Motor neuron (in vitro differentiated cells): Measurements from ENCODE around the gene FIBCD1. TPM values are rescaled to one million over a fixed set of nuclear protein-coding genes. Genes with fewer than 3 reads are reported as not detected.

Experiments used
- ATAC-seq, 8 experiments: fragments of 200-7000 bp; cut with Tn5 transposase; replicated peaks in 6 of 8; 2 replicates each; pipeline ENCODE4 v1.8.0; 2021; ENCODE audit warnings: mild to moderate bottlenecking in 8 of 8, moderate library complexity in 8 of 8
- H3K27ac ChIP-seq, 2 donors: fragments of 250-450 bp; sonication (Bioruptor Pico); 2 replicates each; pipeline ENCODE4 v1.9.0; 2021; ENCODE audit warnings: antibody characterized with exemption in 2 of 2, mild to moderate bottlenecking in 2 of 2, moderate library complexity in 1 of 2
- H3K4me1 ChIP-seq, 2 donors: fragments of 250-450 bp; sonication (Bioruptor Pico); replicated peaks in 1 of 2; 2 replicates each; pipeline ENCODE4 v1.6.1; 2021; ENCODE audit warnings: antibody characterized with exemption in 2 of 2, mild to moderate bottlenecking in 2 of 2, moderate library complexity in 1 of 2
- H3K4me3 ChIP-seq, 5 donors: fragments of 250-450 bp; sonication (Bioruptor Pico); 2 replicates each; pipeline ENCODE4 v1.9.0; 2021; ENCODE audit warnings: antibody characterized with exemption in 5 of 5, mild to moderate bottlenecking in 5 of 5, moderate library complexity in 4 of 5
- WGBS, 10 experiments: fragments of 450-650 bp; shearing (Covaris generic); methylation state at CpG; one replicate each; pipeline ENCODE4 v1.0.0; 2022; 5-methylcytosine and 5-hydroxymethylcytosine counted together
- in situ Hi-C, 9 experiments: fragments of 400-800 bp; cut with MboI; loops; one replicate each; pipeline ENCODE4 v1.15.0; 2021; ENCODE audit warnings: low sequenced_read_pairs in 9 of 9, low pct_unique_long_range_greater_than_20kb in 2 of 9; ENCODE audit not compliant: unreplicated experiment in 9 of 9
- total RNA-seq, 8 experiments: library from RNA; unstranded; fragments of 300-600 nt; gene quantifications; 2 replicates each; pipeline versions ENCODE4 v1.2.3 to v1.2.4, GENCODE V29; 2022

Gene FIBCD1
- total RNA-seq, 8 experiments from 2014 or later, result 0.40 to 2.4 (median 0.54) TPM

DNA sequence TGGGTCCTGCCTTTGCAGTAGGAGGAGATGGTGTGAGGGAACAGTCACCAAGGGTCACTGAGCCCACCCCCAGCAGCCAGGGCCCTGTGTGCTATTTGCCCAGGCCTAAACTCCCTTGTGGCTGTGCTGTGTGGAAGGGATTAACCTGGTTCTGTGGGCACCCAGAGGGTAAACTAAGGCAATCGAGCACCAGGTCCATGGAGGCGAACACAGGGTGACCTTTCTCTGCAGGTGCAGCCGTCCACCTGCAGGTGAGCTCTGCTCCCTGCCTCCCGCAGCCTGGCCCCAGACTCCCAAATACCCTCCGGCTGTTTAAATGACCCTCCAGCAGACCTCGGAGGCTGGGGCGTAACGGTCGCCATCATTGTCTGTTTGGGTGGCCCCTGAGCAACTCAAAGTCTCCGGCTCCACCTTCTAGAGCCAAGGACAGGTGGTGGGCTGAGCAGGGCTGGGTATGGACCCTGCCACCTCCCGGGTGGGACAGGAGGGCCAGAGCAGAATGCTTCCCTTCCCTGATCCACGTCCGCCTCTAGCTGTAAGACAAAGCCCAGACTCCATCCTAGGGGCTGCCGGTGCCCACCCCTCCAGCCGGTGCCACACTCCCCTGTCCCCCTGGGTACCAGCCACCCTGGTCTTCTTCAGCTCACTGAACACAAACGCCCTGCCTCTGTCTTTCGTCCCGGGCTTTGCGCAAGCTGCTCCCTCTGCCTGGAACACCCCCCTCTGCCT lies 34.1 kb upstream of the FIBCD1 start:
- Histone ChIP-seq H3K27ac (peak overlapping the region; percentile 41 to 62), H3K4me1 (peaks cover 7 to 16% of the 10 kb centered on the region in 2 donors), H3K4me3 (no peak overlapping the region)
- WGBS, 10 experiments, result 59 to 80% methylated on average over 1 to 11 of the region's 19 CpGs; no CpG with 5 or more reads in 8 of the 10 experiments
- peak in 1 of 8 experiments; percentile 2 for ATAC-seq
- in situ Hi-C loops, result no loop called here

DNA sequence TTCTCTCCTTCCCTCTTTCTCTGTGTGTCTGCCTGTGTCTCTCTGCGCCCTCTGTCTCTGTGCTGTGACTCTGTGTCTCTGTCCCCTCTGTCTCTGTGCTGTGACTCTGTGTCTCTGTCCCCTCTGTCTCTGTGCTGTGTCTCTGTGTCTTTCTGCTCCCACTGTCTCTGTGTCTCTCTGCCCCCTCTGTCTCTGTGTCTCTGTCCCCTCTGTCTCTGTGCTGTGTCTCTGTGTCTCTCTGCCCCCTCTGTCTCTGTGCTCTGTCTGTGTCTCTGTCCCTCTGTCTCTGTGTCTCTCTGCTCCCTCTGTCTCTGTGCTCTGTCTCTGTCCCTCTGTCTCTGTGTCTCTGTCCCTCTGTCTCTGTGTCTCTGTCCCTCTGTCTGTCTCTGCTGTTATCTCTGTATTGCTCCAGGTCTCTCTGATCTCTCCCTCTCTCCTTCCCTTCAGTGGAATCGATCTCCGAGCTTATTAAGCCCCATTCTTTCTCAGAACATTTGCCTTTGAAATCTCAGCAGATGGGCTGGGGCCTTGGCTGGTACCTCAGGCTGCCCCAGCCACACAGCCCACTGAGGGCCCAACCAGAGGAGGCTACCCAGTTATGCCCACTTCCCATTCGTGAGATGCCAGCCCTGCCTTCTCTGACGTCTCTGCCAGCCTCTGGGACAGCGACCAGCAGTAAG lies 33.4 kb upstream of the FIBCD1 start:
- Histone ChIP-seq H3K4me1 (peaks cover 7 to 16% of the 10 kb centered on the region in 2 donors), H3K27ac (peak overlapping the region in 1 of 2 donors; percentile 41), H3K4me3 (no peak overlapping the region)
- ATAC-seq, result no peak
- whole genome bisulfite sequencing, 10 experiments, result 33 to 100% (median 75%) methylated on average over 1 to 4 of the region's 6 CpGs; no CpG with 5 or more reads in 2 of the 10 experiments
- in situ Hi-C loops, result no loop called here

DNA sequence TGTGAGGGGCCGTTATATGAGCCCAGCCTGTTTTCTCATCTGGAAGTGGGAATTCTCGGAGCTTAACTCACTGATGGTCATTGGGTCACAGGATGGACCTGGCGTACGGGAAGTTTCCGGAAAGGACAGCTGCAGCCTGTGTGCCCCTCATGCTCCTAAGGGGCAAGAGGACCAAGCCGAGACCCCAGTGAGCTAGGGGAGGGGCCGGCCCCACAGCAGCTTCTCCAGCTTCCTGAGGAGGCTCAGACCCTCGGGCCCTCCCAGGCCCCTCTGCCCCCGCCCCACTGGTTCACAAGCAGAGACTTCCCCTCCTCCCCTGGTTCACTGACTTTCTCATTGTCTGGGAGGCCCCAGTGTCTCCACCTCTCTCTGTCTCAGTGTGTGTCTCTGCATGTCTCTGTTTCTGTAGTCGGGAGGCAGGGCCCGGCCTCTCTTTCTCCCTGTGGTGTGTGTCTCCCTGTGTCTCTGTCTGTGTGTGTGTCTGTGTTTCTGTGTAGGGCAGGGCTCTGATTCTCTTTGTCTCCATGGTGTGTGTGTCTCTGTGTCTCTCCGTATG lies 32.3 kb upstream of the FIBCD1 start:
- Histone ChIP-seq H3K4me3 (no peak overlapping the region), H3K27ac (peak overlapping the region in 1 of 2 donors; percentile 6), H3K4me1 (peaks cover 7 to 13% of the 10 kb centered on the region in 2 donors)
- ATAC-seq, result peak in 2 of 8 experiments; percentile 13 to 18
- 63 to 90% (median 73%) methylated on average over 2 to 7 of the region's 12 CpGs; no CpG with 5 or more reads in 3 of the 10 experiments for WGBS, 10 experiments
- in situ Hi-C loops, result no loop called here

DNA sequence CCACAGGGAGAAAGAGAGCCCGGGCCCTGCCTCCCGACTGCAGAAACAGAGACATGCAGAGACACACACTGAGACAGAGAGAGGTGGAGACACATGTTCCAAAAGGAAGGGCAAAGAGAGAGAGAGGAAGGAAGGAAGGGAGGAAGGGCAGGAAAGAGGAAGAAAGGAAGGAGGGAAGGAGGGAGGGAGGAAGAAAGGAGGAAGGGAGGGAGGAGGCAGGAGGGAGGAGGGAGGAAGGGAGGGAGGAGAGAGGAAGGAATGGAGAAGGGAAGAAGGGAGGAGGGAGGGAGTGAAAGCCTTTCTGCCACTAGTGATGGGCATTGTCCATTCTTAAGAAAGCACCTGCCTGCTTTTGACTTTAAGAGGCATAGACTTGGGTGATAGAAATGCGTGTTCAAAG lies 31.8 kb upstream of the FIBCD1 start:
- no peak for ATAC-seq
- no peak overlapping the region for H3K27ac ChIP-seq
- in situ Hi-C loops, result no loop called here

DNA sequence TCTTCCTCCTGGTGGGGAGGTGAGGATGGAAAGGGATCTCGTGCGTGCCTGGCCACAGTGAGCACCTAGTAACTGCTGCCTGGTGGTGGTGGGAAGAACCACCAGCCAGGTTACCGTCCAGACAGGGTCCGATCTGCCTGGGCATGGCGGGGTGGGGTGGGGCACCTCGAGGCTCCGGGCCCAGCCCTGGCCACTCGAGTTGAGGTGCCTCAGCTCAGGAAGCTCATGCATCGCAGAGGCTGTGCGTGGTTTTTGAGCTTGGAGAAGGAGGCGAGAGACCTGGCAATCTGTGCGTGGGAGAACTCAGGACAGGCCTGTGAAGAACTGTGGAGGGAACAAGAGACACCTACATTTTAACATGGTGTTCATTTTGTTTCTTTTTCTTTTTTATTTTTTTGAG lies 31.0 kb upstream of the FIBCD1 start:
- Histone ChIP-seq H3K4me3 (no peak overlapping the region), H3K27ac (peak overlapping the region; percentile 24 to 61), H3K4me1 (peaks cover 7 to 13% of the 10 kb centered on the region in 2 donors)
- in situ Hi-C loops, result no loop called here
- WGBS, 10 experiments, result 48 to 87% (median 73%) methylated on average over 3 to 8 of the region's 12 CpGs; no CpG with 5 or more reads in 5 of the 10 experiments
- ATAC-seq, result no peak

More for the DNA sequence above, 31.8 kb upstream of the FIBCD1 start:
- Histone ChIP-seq H3K4me3 (no peak overlapping the region), H3K4me1 (peaks cover 7 to 13% of the 10 kb centered on the region in 2 donors)
- 80 to 100% methylated on average over 1 to 2 of the region's 3 CpGs; no CpG with 5 or more reads in 8 of the 10 experiments for WGBS, 10 experiments

DNA sequence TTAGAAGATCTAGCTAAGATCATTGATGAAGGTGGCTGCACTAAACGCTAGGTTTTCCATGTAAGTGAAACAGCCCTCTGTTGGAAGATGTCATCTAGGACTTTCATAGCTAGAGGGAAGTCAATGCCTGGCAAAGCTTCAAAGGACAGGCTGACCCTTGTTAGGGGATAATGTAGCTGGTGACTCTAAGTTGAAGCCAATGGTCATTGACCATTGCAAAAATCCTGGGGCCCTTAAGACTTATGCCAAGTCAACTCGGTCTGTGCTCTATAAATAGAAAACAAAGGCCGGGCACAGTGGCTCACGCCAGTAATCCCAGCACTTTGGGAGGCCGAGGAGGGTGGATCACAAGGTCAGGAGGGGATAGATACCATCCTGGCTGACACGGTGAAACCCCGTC lies 26.6 kb upstream of the FIBCD1 start:
- 60 to 100% (median 92%) methylated on average over 1 to 6 of the region's 7 CpGs; no CpG with 5 or more reads in 3 of the 10 experiments for WGBS, 10 experiments
- no peak for ATAC-seq
- H3K4me3 ChIP-seq, result no peak overlapping the region
- in situ Hi-C loops, result no loop called here
- peaks cover 0 to 2% of the 10 kb centered on the region in 2 donors for H3K4me1 ChIP-seq
- peak overlapping the region in 1 of 2 donors; percentile 21 for H3K27ac ChIP-seq

DNA sequence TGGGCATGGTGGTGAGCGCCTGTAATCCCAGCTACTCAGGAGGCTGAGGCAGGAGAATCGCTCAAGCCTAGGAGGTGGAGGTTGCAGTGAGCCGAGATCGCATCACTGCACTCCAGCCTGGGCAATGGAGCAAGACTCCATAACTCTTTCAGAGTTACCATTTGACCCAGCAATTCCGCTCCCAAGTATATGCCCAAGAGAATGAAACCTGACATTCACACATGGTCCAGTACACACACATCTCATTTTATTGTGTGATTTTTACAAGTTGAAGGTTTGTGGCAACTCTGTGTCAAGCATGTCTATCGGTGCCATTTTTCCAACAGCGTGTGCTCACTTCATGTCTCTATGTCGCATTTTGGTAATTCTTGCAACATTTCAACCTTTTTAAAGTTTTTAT lies 24.9 kb upstream of the FIBCD1 start:
- ATAC-seq, result no peak
- peak overlapping the region in 1 of 2 donors; percentile 55 for H3K27ac ChIP-seq
- H3K4me3 ChIP-seq, result no peak overlapping the region
- in situ Hi-C loops, result no loop called here
- 80 to 100% (median 96%) methylated on average over 1 to 5 of the region's 8 CpGs; no CpG with 5 or more reads in 1 of the 10 experiments for WGBS, 10 experiments
- peaks cover 0 to 2% of the 10 kb centered on the region in 2 donors for H3K4me1 ChIP-seq

DNA sequence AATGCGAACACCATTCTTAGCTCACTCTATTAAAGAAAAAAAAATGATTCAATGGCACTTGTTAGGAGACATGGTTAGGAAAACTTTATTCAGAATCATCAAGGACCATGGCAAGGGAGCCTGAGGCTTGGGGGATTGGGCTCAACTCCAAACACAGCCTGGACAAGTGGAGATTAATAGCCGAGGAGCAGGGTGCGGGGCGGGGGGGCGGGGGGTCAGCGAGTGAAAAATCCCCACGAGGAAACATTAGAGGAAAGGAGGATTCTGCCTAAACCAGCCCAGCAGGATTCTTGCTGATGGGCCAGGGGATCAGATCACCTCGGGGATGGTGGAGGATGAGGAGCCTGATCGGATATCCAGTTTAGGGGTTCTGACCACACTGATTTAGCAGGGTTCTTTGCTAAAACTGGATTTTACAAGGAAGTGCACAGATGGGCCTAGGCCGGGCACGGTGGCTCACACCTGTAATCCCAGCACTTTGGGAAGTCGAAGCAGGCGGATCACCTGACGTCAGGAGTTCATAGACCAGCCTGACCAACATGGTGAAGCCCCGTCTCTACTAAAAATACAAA lies 24.4 kb upstream of the FIBCD1 start:
- no peak overlapping the region for H3K4me3 ChIP-seq
- peak overlapping the region; percentile 22 to 41 for H3K27ac ChIP-seq
- ATAC-seq, result no peak
- WGBS, 10 experiments, result 0 to 100% (median 91%) methylated on average over 1 to 7 of the region's 15 CpGs; no CpG with 5 or more reads in 4 of the 10 experiments
- peaks cover 0 to 2% of the 10 kb centered on the region in 2 donors for H3K4me1 ChIP-seq
- in situ Hi-C loops, result no loop called here

DNA sequence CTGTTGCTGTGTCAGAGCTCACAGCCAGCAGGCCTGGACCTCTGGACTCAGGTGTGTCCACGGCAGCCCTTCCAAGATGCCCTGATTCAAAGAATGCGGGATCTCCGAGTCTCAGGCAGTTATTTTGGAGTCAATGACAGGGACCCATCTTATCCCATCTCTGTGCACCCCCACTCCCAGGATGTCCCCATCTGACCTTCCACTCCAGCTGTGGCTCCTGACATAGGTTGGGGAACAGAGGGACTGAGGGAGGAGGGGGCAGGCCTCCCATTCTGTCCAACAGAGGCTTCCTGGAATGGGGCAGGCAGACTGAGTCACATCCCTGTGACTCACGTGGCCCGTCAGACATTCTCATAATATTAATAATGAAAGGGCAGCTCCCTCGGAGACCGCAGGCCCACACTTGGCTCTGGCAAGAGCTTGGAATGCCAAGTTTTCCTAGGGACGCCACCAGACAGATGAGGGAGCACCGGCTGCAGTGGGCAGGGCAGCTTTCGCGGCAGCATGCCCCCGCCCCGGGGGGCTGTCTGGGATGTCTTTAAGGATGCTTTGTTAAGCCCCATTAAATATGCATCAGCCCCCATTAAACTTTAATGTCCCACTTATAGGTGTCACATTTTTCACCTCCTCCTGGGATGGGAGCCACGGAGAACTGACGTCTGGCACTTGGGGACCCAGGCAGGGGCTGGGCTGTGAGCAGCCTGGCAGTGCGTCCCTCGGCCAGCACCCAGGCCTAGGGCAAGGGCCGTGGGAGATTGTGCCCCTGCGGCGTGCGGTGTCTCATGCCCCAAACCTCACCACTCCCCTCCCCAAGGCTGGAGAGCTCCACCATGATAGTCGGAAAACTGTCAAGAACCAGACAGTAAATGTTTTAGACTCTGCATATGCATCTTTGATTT lies 23.6 kb upstream of the FIBCD1 start:
- in situ Hi-C loops, result no loop called here
- WGBS, 10 experiments, result 0 to 100% (median 67%) methylated on average over 1 to 14 of the region's 22 CpGs; no CpG with 5 or more reads in 1 of the 10 experiments
- ATAC-seq, result peak; percentile 85 to 99 (median 96)

DNA sequence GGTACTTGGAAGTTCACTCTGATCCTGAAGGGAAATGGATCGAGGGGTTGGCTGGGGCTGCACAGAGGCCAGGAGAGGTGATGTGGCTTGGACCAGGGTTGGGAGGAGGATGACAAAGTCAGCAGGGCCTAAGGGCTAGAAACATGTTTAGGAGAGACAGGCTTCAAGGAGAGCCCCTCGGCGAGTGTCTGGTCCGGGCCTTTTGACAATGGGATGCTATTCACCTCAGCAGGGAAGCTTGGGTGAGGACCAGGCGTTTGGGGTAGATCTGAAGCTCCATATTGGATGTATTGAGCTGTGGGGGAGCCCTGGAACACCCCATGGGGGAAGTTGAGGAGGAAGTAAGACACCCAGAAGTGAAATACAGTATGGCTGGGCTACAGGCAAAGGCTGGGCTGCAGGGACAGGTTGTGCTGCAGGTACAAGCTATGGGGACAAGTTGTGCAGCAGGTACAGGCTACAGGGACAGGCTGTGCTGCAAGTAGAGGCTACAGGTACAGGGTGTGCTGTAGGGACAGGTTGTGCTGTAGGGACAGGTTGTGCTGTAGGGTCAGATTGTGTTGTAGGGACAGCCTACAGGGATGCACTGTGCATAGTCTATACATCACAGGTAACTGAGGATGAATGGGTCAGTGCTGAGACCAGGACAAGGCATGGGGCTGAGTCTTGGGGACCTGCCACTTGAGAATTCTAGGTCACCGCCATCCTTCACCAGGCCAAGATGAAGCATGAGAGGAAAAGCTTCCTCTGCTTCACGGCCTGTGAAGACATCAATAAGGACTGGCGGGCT lies 22.7 kb upstream of the FIBCD1 start:
- in situ Hi-C loops, result no loop called here
- Histone ChIP-seq H3K4me1 (peaks cover 10 to 17% of the 10 kb centered on the region in 2 donors), H3K4me3 (no peak overlapping the region), H3K27ac (peak overlapping the region; percentile 41 to 62)
- WGBS, 10 experiments, result 68 to 100% (median 85%) methylated on average over 1 to 4 of the region's 8 CpGs; no CpG with 5 or more reads in 2 of the 10 experiments
- ATAC-seq, result no peak

More for the DNA sequence above, 23.6 kb upstream of the FIBCD1 start:
- H3K4me1 ChIP-seq, result peaks cover under 1 to 8% of the 10 kb centered on the region in 2 donors
- peak overlapping the region in 1 of 2 donors; percentile 68 for H3K27ac ChIP-seq
- H3K4me3 ChIP-seq, result no peak overlapping the region

DNA sequence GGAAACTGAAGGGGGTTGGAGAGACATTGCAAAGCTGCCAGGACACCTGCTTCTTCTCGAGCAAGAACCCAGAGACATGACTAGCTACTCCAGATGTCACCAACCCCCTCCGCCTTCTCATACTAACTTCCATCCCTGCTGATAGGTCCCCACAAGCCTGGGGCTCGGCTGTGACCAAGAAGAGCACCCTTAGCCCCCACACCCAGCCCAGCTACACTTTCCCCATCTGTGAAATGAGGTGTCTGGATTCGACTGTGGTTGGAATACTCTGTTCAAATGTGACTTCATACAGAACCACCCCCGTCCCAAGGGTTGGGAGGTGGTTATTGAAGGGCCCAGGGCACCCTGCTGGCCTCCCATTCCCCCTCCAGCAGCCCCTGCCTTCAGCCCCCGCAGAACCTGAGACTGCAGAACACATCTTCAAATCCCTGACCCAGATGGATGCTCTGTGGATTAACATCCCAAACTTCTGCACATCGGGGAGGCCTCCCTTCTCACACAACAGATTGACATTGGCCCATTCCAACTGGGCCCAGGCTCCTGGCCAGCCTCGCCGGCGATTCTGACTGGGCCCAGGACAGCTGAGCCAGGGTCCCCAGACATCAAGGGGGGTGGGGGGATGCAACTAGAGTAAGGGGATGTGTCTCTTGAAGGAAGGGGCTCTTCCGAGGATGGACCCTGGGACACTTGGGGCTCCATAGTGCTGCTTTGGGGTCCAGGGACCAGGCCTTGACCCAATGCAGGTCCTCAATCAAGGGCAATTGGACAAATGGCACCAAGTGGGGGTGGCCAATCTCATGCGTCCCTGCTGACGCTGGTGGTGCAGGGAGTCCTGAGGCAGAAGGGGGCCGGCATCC lies 21.7 kb upstream of the FIBCD1 start:
- in situ Hi-C loops, result no loop called here
- H3K4me1 ChIP-seq, result peaks cover 20 to 27% of the 10 kb centered on the region in 2 donors
- H3K27ac ChIP-seq, result peak overlapping the region; percentile 41 to 62
- WGBS, 10 experiments, result 70 to 100% (median 78%) methylated on average over 1 to 8 of the region's 14 CpGs; no CpG with 5 or more reads in 6 of the 10 experiments
- no peak for ATAC-seq
- no peak overlapping the region for H3K4me3 ChIP-seq
